Suprapubic skin (tissue), 3 donors: ENCODE results near the gene NFIC.

ENCODE experiments used
- CTCF ChIP-seq, 2 donors: fragments of 200-600 bp in 1 of 2; fragments of 450-650 bp in 1 of 2; sonication (generic) in 1 of 2; IDR thresholded peaks; one replicate each; pipeline ENCODE4 v1.5.1; 2016 to 2019; ENCODE audit warnings: antibody characterized with exemption in 2 of 2, mild to moderate bottlenecking in 1 of 2, moderate library complexity in 1 of 2
- EP300 ChIP-seq: sonication (generic); formaldehyde crosslinking; IDR thresholded peaks from one replicate; pipeline ENCODE4 v1.6.1; 2017; ENCODE audit warnings: antibody characterized with exemption

GRCh38 chr19:3465552-3465951 is 99.2 kb downstream of the NFIC start:
- TF ChIP-seq CTCF (IDR thresholded peaks at IDR 0.05) (no peak), EP300 (no peak)
